Stimulated activated CD4-positive, alpha-beta T cell treated with anti-CD3 and anti-CD28 coated beads, Interleukin-2, amount 100 ng/mL, for 48 hours (primary cell): Measurements from ENCODE around the gene HORMAD2.

ENCODE experiments used
- DNase-seq, 2 donors: peaks; one replicate each; pipeline ENCODE4 v3.0.0-alpha.2; 2020

Gene HORMAD2

DNA sequence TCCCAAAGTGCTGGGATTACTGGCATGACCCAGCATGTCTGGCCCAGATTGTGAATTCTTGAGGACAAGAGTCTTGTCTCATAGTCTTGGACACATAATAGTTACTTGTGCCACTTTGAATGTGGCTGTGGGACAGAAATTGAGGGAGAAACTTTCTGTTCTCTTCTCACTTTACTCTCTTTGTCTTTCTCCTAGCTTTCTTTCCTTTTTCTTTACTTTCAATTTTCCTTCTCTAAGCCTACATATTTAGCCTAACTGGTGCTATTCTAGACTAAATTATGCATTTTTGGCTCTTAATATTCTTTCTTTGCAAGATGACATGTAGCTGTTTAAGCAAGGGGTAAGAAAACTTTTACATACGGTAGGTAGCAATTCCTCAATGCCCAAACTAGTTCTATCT is 33.2 kb downstream of the HORMAD2 start:
- no peak for DNase-seq

DNA sequence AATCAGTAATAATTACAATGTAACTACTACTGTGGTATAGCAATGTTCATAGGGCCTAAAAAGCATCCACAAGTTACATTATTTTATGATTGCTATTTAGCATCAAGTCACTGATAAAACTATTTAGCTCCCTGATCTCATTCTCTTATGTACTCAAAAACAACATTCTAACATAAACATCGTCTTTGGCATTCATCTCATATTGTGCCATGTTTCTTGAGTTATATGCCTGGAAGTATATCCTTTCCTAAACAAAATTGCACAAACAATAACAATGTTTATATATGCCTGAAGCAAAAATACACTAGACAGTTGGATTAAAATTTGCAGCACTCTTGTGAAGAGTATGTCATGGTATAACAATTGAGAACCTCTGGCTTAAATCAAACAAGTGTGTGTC is 34.1 kb downstream of the HORMAD2 start:
- DNase-seq: no peak

DNA sequence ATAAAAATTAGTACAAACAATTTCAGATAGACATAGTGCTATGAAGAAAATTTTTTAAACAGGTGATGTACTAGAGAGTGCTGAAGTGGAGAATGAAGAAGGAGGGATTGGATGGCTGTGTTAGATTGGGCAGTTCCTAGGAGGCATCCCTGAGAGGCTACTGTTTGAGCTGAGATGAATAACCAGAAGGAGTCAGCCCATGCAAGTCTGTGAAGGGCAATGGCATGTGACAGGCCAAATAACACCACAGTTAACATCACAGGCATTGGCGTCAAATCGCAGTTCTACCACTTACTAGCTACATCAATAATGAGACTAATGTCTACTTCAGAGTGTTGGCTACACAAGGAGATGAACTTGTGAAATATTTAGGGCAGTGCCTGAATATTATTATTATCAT is 35.4 kb downstream of the HORMAD2 start:
- no peak for DNase-seq

DNA sequence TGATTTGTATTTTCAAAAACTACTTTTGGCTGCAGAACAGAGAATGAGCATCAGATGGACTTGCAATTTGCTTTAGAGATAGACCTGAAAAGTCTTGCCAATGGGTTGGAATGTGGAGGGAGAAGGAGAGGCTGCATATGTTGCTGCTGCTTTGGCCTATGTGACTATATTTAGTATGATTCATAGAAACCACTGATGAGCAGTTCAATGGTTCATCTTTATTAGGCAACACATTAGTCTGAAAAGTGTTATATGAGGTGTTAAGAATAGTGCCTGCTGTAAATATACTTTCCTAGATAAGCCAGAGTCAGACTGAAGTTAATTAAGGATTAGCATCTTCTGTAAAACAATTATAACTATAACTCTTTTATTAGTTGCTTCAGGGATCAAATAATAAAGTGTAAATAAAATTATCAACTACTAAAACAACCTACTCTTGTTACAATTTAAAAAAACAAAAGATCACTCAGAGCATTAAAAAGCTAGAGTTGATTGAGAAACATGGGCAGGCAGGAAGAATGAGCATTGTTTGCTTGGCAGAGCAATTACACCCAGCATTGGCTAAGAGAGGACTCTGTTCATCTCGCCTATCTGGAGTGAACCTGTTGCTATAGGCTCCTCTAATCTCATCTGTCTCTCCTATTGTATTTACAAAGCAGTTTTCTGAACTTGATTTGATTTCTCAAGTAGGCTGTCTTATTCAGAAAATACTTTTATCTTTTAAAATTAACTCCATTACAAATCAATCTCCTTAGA is 36.3 kb downstream of the HORMAD2 start:
- no peak for DNase-seq

- DNase-seq: no peak
Measured at GRCh38 chr22:30117256-30117655, 37.0 kb downstream of the HORMAD2 start.

- no peak for DNase-seq
Measured at GRCh38 chr22:30118291-30118690, 38.0 kb downstream of the HORMAD2 start.

DNA sequence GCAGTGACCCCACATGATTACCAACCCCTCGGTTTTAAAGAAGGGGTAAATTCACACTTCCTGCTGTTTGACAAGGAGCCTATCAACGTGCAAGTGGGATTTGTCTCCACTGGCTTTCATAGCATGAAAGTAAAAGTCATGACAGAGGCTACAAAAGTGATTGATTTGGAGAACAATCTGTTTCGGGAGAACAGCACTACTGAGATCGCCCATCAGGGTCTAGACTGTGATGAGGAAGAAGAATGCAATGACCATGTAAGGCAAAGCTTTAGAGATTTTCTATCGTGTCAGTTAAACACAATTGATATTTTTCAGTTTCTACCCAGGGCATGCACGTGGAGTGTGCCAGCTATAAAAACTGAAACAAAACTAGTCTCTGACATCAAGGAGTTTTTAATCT is 41.7 kb downstream of the HORMAD2 start:
- DNase-seq: no peak

GRCh38 chr22:30123463-30123862 is 43.2 kb downstream of the HORMAD2 start:
- no peak for DNase-seq

DNA sequence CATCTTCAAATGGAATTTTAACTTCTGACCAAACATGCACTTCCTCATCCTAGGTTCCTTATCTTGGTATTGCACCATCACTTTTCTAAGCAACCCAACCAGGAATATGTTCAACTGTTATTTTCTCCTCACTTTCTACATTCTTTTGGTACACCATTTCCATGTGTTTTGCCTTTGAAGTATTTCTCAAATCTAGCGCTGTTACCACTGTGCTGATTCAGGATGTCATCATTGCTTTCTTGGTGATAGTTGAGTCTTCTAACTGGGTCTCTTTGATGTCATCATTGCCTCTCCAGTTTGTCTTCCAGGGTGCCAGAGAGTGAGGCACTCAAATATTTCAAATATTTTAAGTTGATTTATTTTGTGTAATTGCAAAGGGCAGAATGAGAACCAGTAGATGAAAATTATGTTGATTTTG is 47.5 kb downstream of the HORMAD2 start:
- DNase-seq: no peak

- no peak for DNase-seq
Measured at GRCh38 chr22:30128511-30128910, 48.2 kb downstream of the HORMAD2 start.

DNA sequence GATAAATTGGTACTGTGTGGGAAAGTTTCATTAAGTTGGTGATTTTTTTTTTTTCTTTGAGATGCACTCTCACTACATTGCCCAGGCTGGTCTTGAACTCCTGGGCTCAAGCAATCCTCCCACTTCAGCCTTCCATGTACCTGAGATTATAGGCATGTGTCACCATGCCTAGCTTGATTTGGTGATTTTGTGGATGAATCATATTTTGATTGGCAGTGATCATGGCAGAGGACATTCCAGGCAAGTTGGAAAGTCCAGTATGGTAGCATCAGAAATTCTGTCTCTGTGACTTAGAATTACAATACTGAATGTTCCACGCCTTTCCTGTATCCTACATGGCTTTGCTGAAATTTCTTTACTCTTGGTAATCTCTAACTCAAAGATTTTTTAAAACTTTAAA is 49.4 kb downstream of the HORMAD2 start:
- no peak for DNase-seq

DNA sequence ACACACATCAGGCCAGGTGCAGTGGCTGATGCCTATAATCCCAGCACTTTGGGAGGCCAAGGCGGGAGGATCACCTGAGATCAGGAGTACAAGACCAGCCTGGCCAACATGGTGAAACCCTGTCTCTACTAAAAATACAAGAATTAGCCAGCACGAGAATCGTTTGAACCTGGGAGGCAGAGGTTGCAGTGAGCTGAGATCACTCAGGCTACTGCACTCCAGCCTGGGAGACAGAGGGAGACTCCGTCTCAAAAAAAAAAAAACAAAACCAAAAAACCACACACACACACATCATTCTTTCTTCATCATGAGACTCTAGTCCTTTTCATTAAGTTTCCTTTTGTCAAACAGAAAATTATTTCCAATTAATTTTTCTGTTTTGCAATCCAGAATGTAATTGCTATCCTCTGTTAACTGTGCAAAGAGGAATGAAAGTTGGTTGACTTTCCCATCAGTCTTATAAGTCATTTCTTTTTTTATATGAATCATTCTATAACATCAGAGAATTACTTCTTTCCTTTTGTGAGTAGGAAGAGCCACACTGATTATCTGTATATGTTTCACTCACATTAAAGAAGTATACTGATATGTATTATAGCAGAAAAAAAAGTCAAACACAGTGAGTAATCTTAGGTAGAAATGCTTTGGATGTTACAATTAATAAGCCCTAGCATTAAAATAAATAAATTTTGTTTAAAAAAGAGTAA is 52.2 kb downstream of the HORMAD2 start:
- DNase-seq: no peak

DNA sequence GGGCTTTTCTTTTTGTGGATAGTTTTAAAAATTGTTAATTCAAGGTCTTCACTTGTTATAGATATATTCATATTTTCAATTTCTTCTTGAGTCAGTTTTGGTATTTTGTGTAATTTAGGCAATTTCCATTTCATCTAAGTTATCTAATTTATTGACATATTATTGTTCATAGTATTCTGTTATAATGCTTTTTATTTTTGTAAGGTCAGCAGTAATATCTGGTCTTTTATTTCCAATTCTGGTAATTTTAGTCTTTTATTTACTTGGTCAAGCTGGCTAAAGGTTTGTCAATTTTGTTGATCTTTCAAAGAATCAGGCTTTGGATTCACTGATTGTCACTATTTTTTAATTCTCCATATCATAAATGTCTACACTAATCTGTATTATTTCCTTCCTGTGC is 60.1 kb downstream of the HORMAD2 start:
- DNase-seq: no peak

DNA sequence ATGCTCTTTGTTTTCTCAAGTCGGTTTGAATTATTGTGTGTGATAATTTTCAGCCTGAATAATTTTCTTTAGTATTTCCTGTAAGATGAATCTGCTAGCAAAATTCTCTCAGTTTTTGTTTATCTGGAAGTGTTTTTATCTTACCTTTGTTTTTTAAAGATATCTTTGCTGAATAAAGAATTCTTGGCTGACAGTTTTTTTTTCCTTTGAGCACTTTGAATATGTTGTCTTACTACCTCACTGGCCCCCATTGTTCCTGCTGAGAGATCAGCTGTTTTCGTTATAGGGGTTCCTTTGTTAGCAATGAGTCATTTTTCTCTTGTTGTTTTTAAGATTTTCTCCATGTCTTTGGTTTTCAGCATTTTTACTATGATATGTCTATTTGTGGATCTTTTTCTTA is 63.0 kb downstream of the HORMAD2 start:
- DNase-seq: no peak

GRCh38 chr22:30144391-30144790 is 64.1 kb downstream of the HORMAD2 start:
- no peak for DNase-seq

GRCh38 chr22:30150212-30150611 is 69.9 kb downstream of the HORMAD2 start:
- DNase-seq: no peak

DNA sequence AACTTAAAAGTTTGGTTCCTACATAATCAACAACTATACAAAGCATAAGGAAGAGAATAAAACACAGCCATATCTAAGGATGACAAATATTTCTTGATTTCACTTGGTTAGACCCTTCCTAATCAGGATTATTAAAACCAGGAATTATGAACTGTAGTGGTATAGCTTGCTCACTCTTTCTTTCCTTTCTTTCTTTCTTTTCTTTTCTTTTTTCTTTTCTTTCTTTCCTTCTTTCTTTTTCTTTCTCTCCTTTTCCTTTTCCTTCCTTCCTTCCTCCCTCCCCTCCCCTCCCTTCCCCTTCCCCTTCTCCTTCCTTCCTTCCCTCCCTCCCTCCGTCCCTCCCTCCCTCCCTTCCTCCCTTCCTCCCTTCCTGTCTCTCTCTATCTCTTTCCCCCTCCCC is 78.0 kb downstream of the HORMAD2 start:
- no peak for DNase-seq

- no peak for DNase-seq
Measured at GRCh38 chr22:30158744-30159500, 78.7 kb downstream of the HORMAD2 start.

- no peak for DNase-seq
Measured at GRCh38 chr22:30159561-30160353, 79.5 kb downstream of the HORMAD2 start.

DNA sequence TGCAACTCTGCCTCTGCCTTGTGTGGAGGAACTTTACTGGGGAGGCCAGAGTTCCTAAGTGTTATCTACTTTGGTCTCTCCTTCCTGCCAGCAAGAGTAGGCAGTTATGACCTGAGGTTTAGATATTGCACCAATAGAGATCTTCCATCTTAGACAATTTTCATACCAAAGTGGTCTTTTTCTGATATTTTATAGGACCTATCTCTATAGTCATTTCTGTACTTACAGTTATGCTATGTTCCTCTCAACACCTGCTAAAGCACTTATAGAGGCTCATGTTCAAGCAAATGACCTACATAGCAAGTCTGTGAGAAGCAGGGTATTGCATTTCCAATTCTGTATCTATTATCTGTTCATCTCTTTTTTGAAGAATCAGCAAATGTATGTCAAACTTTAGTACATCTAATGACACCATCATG is 80.8 kb downstream of the HORMAD2 start:
- no peak for DNase-seq

DNA sequence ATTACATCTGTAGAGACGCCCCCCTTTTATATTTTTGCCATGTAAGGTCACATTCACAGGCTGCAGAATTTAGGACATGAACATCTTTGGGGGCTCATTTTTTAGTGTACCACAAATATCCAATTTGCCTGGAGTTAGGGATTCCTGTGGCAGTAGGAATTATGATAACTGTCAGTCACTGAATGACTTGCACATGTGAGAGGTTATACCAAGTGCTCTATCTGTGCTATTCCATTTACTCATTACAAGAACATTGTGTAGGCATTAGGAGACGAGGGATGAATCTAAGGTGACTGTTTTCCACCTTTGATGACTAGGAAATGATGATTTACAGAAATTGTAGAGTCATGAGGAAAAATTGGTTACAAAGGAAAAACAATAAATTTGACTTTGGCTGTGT is 87.0 kb downstream of the HORMAD2 start:
- no peak for DNase-seq

DNA sequence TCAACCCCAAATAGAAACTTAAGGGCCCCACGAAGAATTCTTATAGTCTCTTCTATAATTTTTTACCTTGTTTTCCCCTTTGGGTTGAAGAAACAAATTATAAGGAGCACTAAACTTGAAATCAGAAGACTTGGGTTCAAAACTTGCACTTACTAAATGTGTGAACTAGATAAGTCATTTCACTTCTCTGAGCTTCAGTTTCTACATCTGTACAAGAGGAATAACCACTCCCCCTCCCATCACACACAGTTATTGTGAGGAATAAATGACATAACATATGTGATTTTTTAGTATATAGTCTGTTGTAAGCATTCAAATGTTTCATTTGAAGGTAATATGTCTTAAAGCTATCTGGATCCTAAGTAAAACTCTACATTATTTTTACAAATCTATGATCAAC is 87.5 kb downstream of the HORMAD2 start:
- no peak for DNase-seq

GRCh38 chr22:30169002-30169401 is 88.7 kb downstream of the HORMAD2 start:
- no peak for DNase-seq
